OCI-LY7 (cell line): ENCODE results near the gene METTL23.

Experiments used
- CTCF ChIP-seq: fragments of 200-600 bp; sonication (generic); conservative IDR thresholded peaks from 2 replicates; pipeline ENCODE4 v1.5.1; 2014; ENCODE audit warnings: mild to moderate bottlenecking, antibody characterized with exemption, low read length, moderate library complexity, mixed read lengths
- EZH2phosphoT487 ChIP-seq: fragments of 200-600 bp; sonication (generic); IDR thresholded peaks from 2 replicates; pipeline ENCODE4 v1.6.1; 2018; ENCODE audit warnings: low read depth, borderline replicate concordance, mild to moderate bottlenecking, mixed run types, antibody characterized with exemption, low read length, moderate library complexity, mixed read lengths

GRCh38 chr17:76727745-76728456 lies 1.3 kb downstream of the METTL23 start:
- TF ChIP-seq CTCF (no peak), EZH2phosphoT487 (no peak)
